ENCODE measurements around the gene RNF187.

RNF187 gene

DNA sequence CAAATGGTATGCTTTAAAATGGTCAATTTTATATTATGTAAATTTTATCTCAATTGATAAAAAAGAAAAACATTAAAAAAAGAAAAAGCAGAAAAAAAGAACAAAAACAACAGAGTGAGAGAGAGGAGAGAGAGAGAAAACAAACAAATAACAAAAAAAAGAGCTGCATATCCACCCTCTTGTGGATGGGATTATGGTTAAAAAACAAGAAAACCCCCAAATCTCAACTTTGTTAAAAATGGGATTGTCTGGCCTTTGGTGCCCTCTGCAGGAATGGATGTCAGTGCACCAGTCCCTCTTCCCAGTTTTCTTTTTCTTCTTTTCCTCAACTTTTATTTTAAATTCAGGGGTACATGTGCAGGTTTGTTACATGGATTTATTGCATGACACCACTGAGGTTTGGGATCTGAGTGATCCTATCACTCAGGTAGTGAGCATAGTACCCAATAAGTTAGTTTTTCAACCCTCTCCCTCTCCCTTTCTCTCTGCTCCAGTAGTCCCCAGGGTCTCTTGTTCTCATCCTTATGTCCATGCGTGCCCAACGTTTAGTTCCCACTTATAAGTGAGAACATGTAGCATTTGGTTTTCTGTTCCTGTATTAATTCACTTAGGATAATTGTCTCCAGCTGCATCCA is 28.1 kb downstream of the RNF187 start:
- TF ChIP-seq, protein P1, sequence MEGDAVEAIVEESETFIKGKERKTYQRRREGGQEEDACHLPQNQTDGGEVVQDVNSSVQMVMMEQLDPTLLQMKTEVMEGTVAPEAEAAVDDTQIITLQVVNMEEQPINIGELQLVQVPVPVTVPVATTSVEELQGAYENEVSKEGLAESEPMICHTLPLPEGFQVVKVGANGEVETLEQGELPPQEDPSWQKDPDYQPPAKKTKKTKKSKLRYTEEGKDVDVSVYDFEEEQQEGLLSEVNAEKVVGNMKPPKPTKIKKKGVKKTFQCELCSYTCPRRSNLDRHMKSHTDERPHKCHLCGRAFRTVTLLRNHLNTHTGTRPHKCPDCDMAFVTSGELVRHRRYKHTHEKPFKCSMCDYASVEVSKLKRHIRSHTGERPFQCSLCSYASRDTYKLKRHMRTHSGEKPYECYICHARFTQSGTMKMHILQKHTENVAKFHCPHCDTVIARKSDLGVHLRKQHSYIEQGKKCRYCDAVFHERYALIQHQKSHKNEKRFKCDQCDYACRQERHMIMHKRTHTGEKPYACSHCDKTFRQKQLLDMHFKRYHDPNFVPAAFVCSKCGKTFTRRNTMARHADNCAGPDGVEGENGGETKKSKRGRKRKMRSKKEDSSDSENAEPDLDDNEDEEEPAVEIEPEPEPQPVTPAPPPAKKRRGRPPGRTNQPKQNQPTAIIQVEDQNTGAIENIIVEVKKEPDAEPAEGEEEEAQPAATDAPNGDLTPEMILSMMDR (conservative IDR thresholded peaks at IDR 0.05; ENCODE audit: low read depth, low read length) = peak; percentile 81
- Histone ChIP-seq H3K4me1 (ENCODE audit: low read depth, poor library complexity, severe bottlenecking) (peaks cover 12% of the 10 kb centered on the region), H3K79me2 (ENCODE audit: insufficient read depth, low read depth) (no peaks in the 10 kb centered on the region), H2AFZ (ENCODE audit: low read depth) (no peak overlapping the region), H3K9ac (no peak overlapping the region), H3K4me3 (IDR thresholded peaks at IDR 0.05; ENCODE audit: insufficient read depth, low read depth, low read length) (no peak overlapping the region), H3K27ac (no peak overlapping the region), H4K20me1 (ENCODE audit: insufficient read depth) (no peaks in the 10 kb centered on the region), H3K4me2 (no peak overlapping the region), H3K27me3 (ENCODE audit: insufficient read depth, low read depth) (no peaks in the 10 kb centered on the region; the same call in none of the 2 replicates), H3K36me3 (ENCODE audit: insufficient read depth) (no peaks in the 10 kb centered on the region)

DNA sequence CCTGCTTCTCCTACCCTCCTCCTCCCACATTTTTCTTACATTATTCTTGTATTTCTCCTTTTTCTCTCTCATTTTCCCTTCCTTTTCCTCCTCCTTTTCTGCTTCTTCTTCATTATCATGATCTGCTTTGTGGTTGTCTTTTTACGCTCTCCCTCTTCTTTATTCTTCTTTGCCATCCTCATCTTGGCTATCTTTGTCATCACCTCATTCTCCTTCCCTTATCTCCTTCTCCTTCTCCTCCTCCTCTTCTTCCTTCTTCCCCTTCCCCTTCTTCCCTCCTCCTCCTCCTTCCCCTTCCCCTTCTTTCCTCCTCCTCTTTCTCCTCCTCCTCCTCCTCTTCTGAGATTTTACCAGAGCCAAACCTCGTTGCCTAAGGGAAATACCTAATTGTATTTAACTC is 30.5 kb downstream of the RNF187 start:
- Histone ChIP-seq H3K4me2 (no peak overlapping the region), H3K79me2 (ENCODE audit: insufficient read depth, low read depth) (no peaks in the 10 kb centered on the region), H3K27ac (no peak overlapping the region), H3K9ac (no peak overlapping the region), H3K4me1 (ENCODE audit: low read depth, poor library complexity, severe bottlenecking) (peaks cover 12% of the 10 kb centered on the region), H3K36me3 (ENCODE audit: insufficient read depth) (no peaks in the 10 kb centered on the region), H3K27me3 (ENCODE audit: insufficient read depth, low read depth) (no peaks in the 10 kb centered on the region; the same call in 1 of the 2 replicates), H4K20me1 (ENCODE audit: insufficient read depth) (no peaks in the 10 kb centered on the region), H3K4me3 (IDR thresholded peaks at IDR 0.05; ENCODE audit: insufficient read depth, low read depth, low read length) (no peak overlapping the region), H2AFZ (ENCODE audit: low read depth) (no peak overlapping the region)
- TF ChIP-seq, protein P1 (conservative IDR thresholded peaks at IDR 0.05; ENCODE audit: low read depth, low read length) = no peak

DNA sequence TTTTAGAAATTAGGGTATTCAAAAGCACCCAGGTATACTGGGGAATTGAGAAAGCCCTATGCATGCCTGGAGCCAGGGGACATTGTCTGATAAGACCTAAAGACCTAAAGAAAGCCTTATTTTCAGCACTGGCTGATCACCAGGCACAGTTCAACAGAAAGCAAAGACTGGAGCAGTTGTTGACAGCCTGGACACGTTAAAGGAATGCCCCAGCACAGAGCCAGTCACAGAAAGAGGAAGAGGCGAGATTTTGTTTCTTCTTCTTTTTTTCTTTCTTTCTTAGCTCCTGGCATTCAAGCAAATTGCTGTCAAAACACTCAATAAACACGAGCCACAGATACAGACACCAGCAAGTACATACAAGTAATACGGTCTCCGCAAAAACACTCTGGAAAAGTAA is 40.4 kb downstream of the RNF187 start:
- Histone ChIP-seq H3K79me2 (ENCODE audit: insufficient read depth, low read depth) (no peaks in the 10 kb centered on the region), H3K4me3 (IDR thresholded peaks at IDR 0.05; ENCODE audit: insufficient read depth, low read depth, low read length) (no peak overlapping the region), H3K27ac (no peak overlapping the region), H3K4me1 (ENCODE audit: low read depth, poor library complexity, severe bottlenecking) (peaks cover 44% of the 10 kb centered on the region), H3K36me3 (ENCODE audit: insufficient read depth) (no peaks in the 10 kb centered on the region), H3K27me3 (ENCODE audit: insufficient read depth, low read depth) (no peaks in the 10 kb centered on the region), H3K9ac (no peak overlapping the region), H4K20me1 (ENCODE audit: insufficient read depth) (no peaks in the 10 kb centered on the region), H3K4me2 (no peak overlapping the region), H2AFZ (ENCODE audit: low read depth) (no peak overlapping the region)
- TF ChIP-seq, protein P1 (conservative IDR thresholded peaks at IDR 0.05; ENCODE audit: low read depth, low read length) = no peak

DNA sequence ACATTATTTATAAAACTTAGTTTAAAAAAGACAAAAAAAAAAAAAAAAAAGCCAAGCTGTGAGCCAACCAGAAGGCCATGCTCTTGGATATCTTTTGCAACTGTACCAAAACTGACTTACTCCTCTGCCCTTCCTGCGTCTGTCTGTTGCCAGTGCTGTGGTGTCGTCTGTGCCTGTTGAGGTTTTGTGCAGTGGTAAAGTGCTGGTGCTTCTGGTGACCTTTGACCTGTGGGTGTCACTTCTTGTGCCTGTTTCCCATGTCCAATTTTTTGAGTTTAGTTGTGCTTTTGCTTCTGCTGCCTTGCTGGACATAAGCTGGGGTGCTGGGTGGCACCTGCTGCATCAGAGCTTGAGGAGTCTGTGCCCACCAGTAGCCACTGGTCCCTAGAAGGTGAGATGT is 41.4 kb downstream of the RNF187 start:
- Histone ChIP-seq H3K4me2 (0 out of 2 replicates have a peak overlapping the region, but pooled peaks have one; percentile 25), H3K27me3 (ENCODE audit: insufficient read depth, low read depth) (no peaks in the 10 kb centered on the region), H3K9ac (no peak overlapping the region), H2AFZ (ENCODE audit: low read depth) (no peak overlapping the region), H4K20me1 (ENCODE audit: insufficient read depth) (no peaks in the 10 kb centered on the region), H3K4me3 (IDR thresholded peaks at IDR 0.05; ENCODE audit: insufficient read depth, low read depth, low read length) (no peak overlapping the region), H3K79me2 (ENCODE audit: insufficient read depth, low read depth) (no peaks in the 10 kb centered on the region), H3K4me1 (ENCODE audit: low read depth, poor library complexity, severe bottlenecking) (peaks cover 51% of the 10 kb centered on the region), H3K27ac (no peak overlapping the region), H3K36me3 (ENCODE audit: insufficient read depth) (no peaks in the 10 kb centered on the region)
- TF ChIP-seq, protein P1 (conservative IDR thresholded peaks at IDR 0.05; ENCODE audit: low read depth, low read length) = no peak

Measured in KMS-11 (cell line).